Thymus (tissue), 11 donors: ENCODE measurements around the gene ATP2B3. TPM values are rescaled to one million over a fixed set of nuclear protein-coding genes. Genes with fewer than 3 reads are reported as not detected.

Experiments
- DNase-seq, 9 donors: peaks; one replicate each; pipeline ENCODE4 v3.0.0-alpha.2; 2013; ENCODE audit warnings: low spot score in 9 of 9, low read depth in 6 of 9, missing footprints in 1 of 9
- H3K27ac ChIP-seq, 2 donors: one replicate each; pipeline ENCODE4 v1.5.1; 2013; ENCODE audit warnings: control low read depth in 1 of 2, low read depth in 1 of 2, low read length in 1 of 2, mild to moderate bottlenecking in 1 of 2, moderate library complexity in 1 of 2
- H3K27me3 ChIP-seq, 2 donors: one replicate each; pipeline ENCODE4 v1.5.1; 2013; ENCODE audit warnings: low read length in 1 of 2; ENCODE audit not compliant: control insufficient read depth in 2 of 2, insufficient read depth in 1 of 2
- H3K36me3 ChIP-seq, 2 donors: one replicate each; pipeline ENCODE4 v1.5.1; 2013; ENCODE audit warnings: low read length in 1 of 2, mild to moderate bottlenecking in 1 of 2, moderate library complexity in 1 of 2; ENCODE audit not compliant: control insufficient read depth in 2 of 2, insufficient read depth in 2 of 2
- H3K4me1 ChIP-seq, 2 donors: one replicate each; pipeline ENCODE4 v1.5.1; 2013; ENCODE audit warnings: low read length in 2 of 2; ENCODE audit not compliant: control insufficient read depth in 2 of 2, insufficient read depth in 2 of 2
- H3K4me3 ChIP-seq, 2 donors: one replicate each; pipeline ENCODE4 v1.5.1; 2013; ENCODE audit warnings: low read length in 2 of 2, control low read depth in 1 of 2, mild to moderate bottlenecking in 1 of 2
- H3K9me3 ChIP-seq, 2 donors: one replicate each; pipeline ENCODE4 v1.5.1; 2013; ENCODE audit warnings: low read length in 1 of 2, mild to moderate bottlenecking in 1 of 2; ENCODE audit not compliant: control insufficient read depth in 2 of 2, insufficient read depth in 1 of 2
- WGBS: extraction: QIAGEN DNeasy Blood & Tissue Kit; methylation state at CpG from one replicate; pipeline ENCODE4 v1.1.7; 2013; 5-methylcytosine and 5-hydroxymethylcytosine counted together
- polyA plus RNA-seq: library from polyadenylated mRNA; stranded (reverse); fragments of 200-250 nt; gene quantifications from one replicate; pipeline ENCODE4 v1.2.3, GENCODE V29; 2013
- total RNA-seq: library from RNA; stranded (reverse); fragments of 120-200 nt; gene quantifications from one replicate; pipeline ENCODE4 v1.2.4, GENCODE V29; 2013
- donor health status: healthy.

Gene ATP2B3
- total and polyA plus RNA-seq, 2 donors, result 0.02 to 0.09 TPM

DNA sequence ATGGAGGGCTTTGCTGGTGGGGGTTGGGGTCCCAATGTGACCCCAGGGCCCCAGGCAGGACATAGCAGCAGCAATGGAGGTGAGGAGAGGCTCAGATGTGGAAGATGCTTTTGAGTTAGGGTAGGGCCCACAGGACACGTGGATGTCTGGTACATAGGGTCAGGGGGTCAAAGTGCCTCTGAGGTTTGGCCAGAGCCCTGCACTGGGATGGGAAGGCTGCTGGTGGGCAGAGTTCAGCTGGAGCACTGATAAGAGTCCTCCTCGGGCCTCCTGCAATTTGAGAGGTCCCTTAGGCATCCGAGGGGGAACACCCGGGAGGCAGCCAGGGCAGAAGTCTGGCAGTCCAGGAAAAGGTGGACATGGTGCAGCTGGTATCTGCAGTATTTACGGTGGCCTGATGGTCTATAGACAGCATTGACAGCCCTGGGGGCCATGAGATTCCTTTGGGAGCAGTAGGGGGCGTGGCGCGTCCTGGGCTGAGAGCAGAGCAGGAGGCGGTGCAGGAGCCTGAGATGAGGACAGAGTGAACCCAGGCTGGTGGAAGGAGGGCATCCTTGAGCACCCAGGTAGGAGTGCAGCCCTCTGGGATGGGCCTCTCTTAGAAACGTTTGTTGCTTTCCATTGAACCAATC is 58.9 kb downstream of the ATP2B3 start:
- H3K4me3 ChIP-seq, result no peak overlapping the region
- H3K36me3 ChIP-seq, result no peaks in the 10 kb centered on the region
- no peak for DNase-seq
- H3K4me1 ChIP-seq, result peaks cover 0 to 2% of the 10 kb centered on the region in 2 donors
- 88% methylated on average over 10 of the region's 10 CpGs for WGBS
- H3K27ac ChIP-seq, result no peak overlapping the region
- no peaks in the 10 kb centered on the region for H3K9me3 ChIP-seq
- no peaks in the 10 kb centered on the region for H3K27me3 ChIP-seq

DNA sequence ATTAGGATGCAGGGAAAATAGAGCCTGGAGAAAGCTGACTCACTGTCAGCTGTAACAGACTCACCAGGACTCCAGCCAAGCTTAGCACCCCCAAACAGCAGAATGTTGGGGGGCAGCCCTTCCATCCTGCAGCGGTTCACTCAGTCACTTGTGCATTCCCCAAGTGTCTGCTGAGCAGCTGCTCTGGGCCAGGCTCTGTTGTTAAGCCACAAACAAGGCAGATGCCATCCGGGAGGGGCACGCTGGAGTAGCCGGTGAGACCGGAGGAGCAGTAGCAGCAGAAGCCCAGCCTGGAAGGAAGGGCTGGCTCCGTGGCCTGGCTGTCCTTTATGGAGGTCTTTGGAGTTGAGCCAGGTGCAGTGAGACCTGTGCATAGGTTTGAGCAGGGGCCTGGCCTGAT is 59.5 kb downstream of the ATP2B3 start:
- 95% methylated on average over 6 of the region's 6 CpGs for WGBS
- no peak for DNase-seq
- H3K4me1 ChIP-seq, result no peaks in the 10 kb centered on the region
- no peaks in the 10 kb centered on the region for H3K27me3 ChIP-seq
- no peak overlapping the region for H3K27ac ChIP-seq
- H3K4me3 ChIP-seq, result no peak overlapping the region
- H3K9me3 ChIP-seq, result no peaks in the 10 kb centered on the region
- H3K36me3 ChIP-seq, result no peaks in the 10 kb centered on the region

DNA sequence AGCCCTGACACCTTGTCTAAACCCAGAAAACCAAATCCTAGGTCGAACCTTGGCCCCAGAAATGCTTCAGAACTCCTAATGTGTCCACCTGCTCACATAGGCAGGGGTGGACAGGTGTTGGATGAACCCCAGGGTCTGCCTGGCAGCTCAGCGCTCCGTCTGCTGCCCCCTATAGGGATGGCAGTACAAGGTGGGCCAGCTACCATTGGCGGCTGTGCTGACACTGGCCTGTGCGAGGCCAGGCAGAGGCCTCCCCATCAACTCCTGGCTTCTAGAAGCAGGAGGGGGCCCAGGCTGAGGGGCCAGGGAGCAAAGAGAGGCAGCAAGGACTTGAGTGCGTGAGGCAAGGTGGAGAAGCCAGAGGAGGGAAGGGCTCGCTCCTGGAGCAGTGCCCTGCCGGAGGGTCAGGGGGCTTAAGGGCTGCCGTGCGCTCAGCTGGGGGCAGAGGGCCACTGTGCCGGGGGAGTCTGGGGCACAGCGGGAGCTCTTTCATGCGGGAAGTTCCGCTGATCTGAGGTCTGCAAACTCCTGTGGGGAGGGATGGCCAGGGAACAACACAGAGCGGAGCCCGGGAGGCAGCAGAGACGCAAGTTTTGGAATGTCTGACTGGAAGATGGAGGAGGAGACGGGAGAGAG is 60.9 kb downstream of the ATP2B3 start:
- Histone ChIP-seq H3K4me1 (peaks cover 0 to 8% of the 10 kb centered on the region in 2 donors), H3K27ac (no peak overlapping the region), H3K4me3 (no peak overlapping the region), H3K9me3 (no peaks in the 10 kb centered on the region), H3K27me3 (no peaks in the 10 kb centered on the region), H3K36me3 (no peaks in the 10 kb centered on the region)
- 98% methylated on average over 18 of the region's 18 CpGs for WGBS
- no peak for DNase-seq

DNA sequence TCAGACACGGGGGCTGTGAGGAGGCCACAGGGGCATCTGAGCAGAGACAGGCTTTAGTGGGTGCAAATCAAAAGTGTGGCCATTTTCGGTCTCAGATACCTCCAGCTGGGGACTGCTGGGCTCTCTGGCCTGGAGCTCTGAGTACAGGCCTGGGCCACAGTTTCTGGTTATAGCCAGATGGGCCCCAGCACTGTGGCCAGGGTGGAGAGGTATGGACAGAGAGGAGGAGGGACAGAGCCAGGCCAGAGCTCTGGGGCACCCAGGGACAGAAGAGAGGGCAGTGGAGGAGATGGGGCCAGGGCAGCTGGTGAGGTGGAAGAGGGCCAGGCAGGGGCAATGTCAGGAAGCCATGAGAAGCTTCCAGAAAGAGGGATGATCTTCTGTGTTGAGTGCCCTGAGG is 61.4 kb downstream of the ATP2B3 start:
- Histone ChIP-seq H3K27ac (no peak overlapping the region), H3K27me3 (no peaks in the 10 kb centered on the region), H3K4me1 (peaks cover 0 to 8% of the 10 kb centered on the region in 2 donors), H3K9me3 (no peaks in the 10 kb centered on the region), H3K4me3 (no peak overlapping the region), H3K36me3 (no peaks in the 10 kb centered on the region)
- no peak for DNase-seq
- 96% methylated on average over 2 of the region's 2 CpGs for WGBS

DNA sequence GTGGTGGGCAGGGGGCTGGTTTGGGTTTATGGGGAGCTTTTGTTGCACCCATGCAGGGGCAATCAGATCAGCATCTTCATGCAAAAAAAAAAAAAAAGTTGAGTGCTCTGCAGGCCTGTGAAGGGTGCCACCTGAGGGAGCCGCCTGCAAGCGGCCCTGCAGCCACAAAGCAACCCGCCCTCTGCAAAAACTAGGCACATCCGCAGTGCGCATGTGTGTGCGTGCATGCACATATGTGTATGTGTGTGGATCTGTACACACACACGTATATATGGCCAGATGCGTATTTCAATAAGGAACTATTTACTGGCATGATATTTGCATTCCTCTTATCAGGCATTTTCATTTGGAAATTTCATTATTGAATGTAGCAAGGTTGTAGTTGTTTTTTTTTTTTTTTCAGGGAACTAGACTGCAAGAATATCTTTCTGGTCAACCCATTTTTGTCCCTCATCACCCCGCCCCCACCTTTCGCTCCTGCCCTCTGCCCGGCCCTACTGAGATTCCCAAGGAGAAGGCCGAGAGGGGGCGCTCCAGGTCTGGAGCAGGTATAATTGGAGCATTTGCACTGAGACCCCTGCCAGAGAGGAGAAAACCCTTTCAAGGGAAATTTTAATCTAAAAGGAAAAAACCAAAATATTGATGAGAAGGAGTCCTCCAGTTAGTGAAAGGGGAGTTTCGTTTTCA is 63.4 kb downstream of the ATP2B3 start:
- Histone ChIP-seq H3K4me3 (no peak overlapping the region), H3K4me1 (peaks cover 0 to 8% of the 10 kb centered on the region in 2 donors), H3K27ac (no peak overlapping the region), H3K36me3 (no peaks in the 10 kb centered on the region), H3K27me3 (no peaks in the 10 kb centered on the region), H3K9me3 (no peaks in the 10 kb centered on the region)
- WGBS, result 94% methylated on average over 14 of the region's 14 CpGs
- DNase-seq, result peak in 1 of 9 donors; percentile 23

DNA sequence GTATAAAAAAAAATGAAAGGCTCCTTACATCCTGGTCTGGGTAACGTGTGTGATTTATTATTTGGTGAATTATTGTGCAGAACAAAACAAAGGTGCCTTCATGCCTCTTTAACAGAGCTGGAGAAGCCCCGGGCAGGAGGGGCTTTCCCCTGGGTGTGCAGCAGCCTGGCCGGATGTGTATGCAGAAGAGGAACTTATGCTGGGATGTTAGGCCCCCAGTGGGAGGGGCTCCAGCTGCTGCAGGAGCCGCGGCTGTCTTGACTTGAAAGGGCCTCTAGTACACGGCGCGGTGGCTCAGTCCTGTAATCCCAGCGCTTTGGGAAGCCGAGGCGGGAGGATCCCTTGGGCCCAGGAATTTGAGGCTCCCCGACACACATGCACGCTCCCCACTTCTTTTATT is 65.5 kb downstream of the ATP2B3 start:
- H3K27me3 ChIP-seq, result no peaks in the 10 kb centered on the region
- WGBS, result 1% methylated on average over 13 of the region's 13 CpGs
- no peak overlapping the region for H3K4me3 ChIP-seq
- peak in 8 of 9 donors; percentile 27 to 81 (median 51) for DNase-seq
- H3K9me3 ChIP-seq, result no peaks in the 10 kb centered on the region
- H3K36me3 ChIP-seq, result peaks cover 9 to 11% of the 10 kb centered on the region in 2 donors
- no peak overlapping the region for H3K27ac ChIP-seq
- H3K4me1 ChIP-seq, result peaks cover 0 to 8% of the 10 kb centered on the region in 2 donors

DNA sequence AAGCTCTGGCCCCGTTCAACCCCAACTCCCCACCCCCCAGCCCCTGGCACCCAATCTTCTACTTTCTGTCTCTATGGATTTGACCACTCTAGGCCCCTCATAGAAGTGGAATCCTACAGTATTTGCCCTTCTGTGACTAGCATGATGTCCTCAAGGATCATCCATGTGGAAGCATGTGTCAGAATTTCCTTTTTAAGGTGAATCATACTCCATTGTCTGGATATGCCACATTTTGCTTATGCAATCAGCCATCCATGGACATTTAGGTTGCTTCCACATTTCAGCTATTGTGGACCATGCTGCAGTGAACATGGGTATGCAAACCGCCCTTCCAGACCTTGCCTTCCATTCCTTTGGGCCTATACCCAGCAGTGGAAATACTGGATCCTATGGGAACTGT is 66.0 kb downstream of the ATP2B3 start:
- Histone ChIP-seq H3K27ac (no peak overlapping the region), H3K9me3 (no peaks in the 10 kb centered on the region), H3K27me3 (no peaks in the 10 kb centered on the region), H3K36me3 (peaks cover 11 to 14% of the 10 kb centered on the region in 2 donors), H3K4me1 (peaks cover 0 to 8% of the 10 kb centered on the region in 2 donors), H3K4me3 (no peak overlapping the region)
- DNase-seq, result no peak
- 54% methylated on average over 2 of the region's 2 CpGs for WGBS

DNA sequence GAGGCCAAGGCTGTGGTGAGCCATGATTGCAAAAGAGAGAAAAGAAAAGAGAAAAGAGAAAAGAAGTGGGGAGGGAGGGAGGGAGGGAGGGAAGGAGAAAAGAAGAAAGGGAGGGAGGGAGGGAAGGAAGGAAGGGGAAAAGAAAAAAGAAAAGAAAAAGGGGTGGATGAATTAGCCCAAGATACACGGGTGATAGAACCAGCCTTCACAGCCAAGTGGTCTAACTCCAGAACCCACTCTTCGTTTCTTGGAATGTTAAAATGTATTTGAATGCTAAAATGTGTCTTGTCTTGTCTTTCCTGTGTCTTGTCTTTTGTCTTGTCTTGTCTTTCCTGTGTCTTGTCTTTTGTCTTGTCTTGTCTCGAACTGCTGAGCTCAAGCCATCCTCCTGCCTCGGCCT is 68.4 kb downstream of the ATP2B3 start:
- Histone ChIP-seq H3K36me3 (peaks cover 11 to 30% of the 10 kb centered on the region in 2 donors), H3K27ac (no peak overlapping the region), H3K9me3 (no peaks in the 10 kb centered on the region), H3K27me3 (no peaks in the 10 kb centered on the region), H3K4me3 (no peak overlapping the region), H3K4me1 (peaks cover 0 to 8% of the 10 kb centered on the region in 2 donors)
- DNase-seq, result no peak
- 95% methylated on average over 4 of the region's 4 CpGs for WGBS

DNA sequence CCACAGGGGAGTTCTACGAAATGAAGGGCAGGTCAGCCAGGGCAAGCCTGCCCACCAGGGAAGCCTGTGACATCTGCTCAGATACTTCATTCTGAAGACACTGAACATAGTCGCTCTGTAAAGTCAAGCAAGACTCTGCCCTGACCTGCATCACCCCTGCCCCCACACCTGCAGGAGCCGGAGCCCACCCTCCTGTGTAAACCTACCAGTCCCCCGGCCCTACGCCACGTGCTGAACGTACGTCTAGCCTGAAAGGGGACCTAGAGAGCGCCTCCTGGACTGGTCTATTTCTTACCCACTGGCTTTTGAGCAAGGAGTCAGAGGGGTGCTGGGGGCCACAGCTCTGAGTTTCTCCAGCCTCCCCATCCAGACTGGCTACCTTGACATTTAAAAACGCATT is 69.9 kb downstream of the ATP2B3 start:
- H3K36me3 ChIP-seq, result peaks cover 16 to 44% of the 10 kb centered on the region in 2 donors
- peaks cover 0 to 8% of the 10 kb centered on the region in 2 donors for H3K4me1 ChIP-seq
- no peaks in the 10 kb centered on the region for H3K27me3 ChIP-seq
- H3K27ac ChIP-seq, result no peak overlapping the region
- no peak for DNase-seq
- no peak overlapping the region for H3K4me3 ChIP-seq
- whole genome bisulfite sequencing, result over 99% methylated on average over 10 of the region's 10 CpGs
- H3K9me3 ChIP-seq, result no peaks in the 10 kb centered on the region
